NB4 (cell line): ENCODE data around the gene HTR3A.

Experiments used
- CTCF ChIP-seq: IDR thresholded peaks from one replicate; pipeline ENCODE4 v1.5.1; 2012; ENCODE audit warnings: low read depth, low read length
- MYC ChIP-seq: IDR thresholded peaks from 2 replicates; pipeline ENCODE4 v1.6.1; 2011; ENCODE audit warnings: low read depth, low read length
- POLR2A ChIP-seq: IDR thresholded peaks from 2 replicates; pipeline ENCODE4 v1.6.1; 2011; ENCODE audit warnings: mild to moderate bottlenecking; ENCODE audit not compliant: insufficient read length; ENCODE audit errors: extremely low read depth

DNA sequence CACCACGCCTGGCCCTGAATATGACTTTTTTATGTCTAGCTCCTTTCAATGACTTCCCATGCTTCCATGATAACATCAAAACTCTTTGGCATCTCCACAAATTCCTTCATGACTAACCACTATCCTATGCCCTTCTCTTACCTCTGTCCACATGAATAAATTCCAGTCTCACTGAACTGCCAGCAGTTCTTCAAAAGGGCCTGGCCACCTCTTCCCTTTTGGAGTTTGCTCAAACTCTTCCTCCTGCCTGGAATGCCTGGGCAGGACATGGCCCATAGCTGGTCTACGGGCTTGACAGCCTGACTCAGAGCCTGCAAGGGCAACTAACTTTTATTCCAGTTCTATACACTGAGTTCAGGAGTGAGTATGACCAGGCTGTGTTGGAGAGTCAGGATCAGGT is 42.8 kb downstream of the HTR3A start:
- no peak for TF ChIP-seq CTCF
- no peak for TF ChIP-seq MYC
- no peak for TF ChIP-seq POLR2A
